ENCODE data around the gene ADAM17.

GRCh38 chr2:9439536-9439935 lies 116.1 kb downstream of the ADAM17 start:
- no peak for TF ChIP-seq CTCF (IDR thresholded peaks at IDR 0.05; ENCODE audit: insufficient read depth, low read depth, low read length)
- TF ChIP-seq EZH2 (IDR thresholded peaks at IDR 0.05; ENCODE audit: insufficient read depth, low read length): no peak

All from astrocyte (in vitro differentiated cells and primary cell).